GM23338 (cell line): ENCODE results near the gene SLC23A3.
"Not testable (repeated sequence)": the region's sequence is repeated elsewhere in the genome, so short reads cannot be mapped to it uniquely, and the experiment has no call there.

Source experiments
- CREB1 ChIP-seq: fragments of 250-450 bp; sonication (Bioruptor Pico); IDR thresholded peaks from 2 replicates; pipeline ENCODE4 v1.5.0; 2020; ENCODE audit warnings: low read depth, mild to moderate bottlenecking, moderate library complexity
- EZH2 ChIP-seq: fragments of 200-600 bp; sonication (generic); IDR thresholded peaks from one replicate; pipeline ENCODE4 v1.8.0; 2017; ENCODE audit warnings: antibody characterized with exemption, mild to moderate bottlenecking, low read depth; ENCODE audit not compliant: unreplicated experiment
- EZH2phosphoT487 ChIP-seq: fragments of 200-600 bp; sonication (generic); IDR thresholded peaks from one replicate; pipeline ENCODE4 v1.8.1; 2018; ENCODE audit warnings: antibody characterized with exemption; ENCODE audit not compliant: unreplicated experiment
- JUNB ChIP-seq: IDR thresholded peaks from one replicate; pipeline ENCODE4 v1.6.1; 2016; ENCODE audit warnings: antibody characterized with exemption; ENCODE audit not compliant: unreplicated experiment
- POLR2AphosphoS5 ChIP-seq: IDR thresholded peaks from 2 replicates; pipeline ENCODE4 v1.6.1; 2016; ENCODE audit warnings: antibody characterized with exemption, low read depth
- ZNF114 ChIP-seq: fragments of 250-450 bp; sonication (Bioruptor Pico); IDR thresholded peaks from 2 replicates; pipeline ENCODE4 v1.5.0; 2020; ENCODE audit warnings: mild to moderate bottlenecking, moderate library complexity
- ZNF331 ChIP-seq: fragments of 250-450 bp; sonication (Bioruptor Pico); IDR thresholded peaks from 2 replicates; pipeline ENCODE4 v1.5.0; 2020; ENCODE audit warnings: low read depth, mild to moderate bottlenecking, moderate library complexity
- TF ChIP-seq, protein P1 (sequence below), 2 experiments: fragments of 200-600 bp in 1 of 2; sonication (generic) in 1 of 2; conservative IDR thresholded peaks; 2 replicates each; pipeline versions ENCODE4 v1.5.1 to v1.6.1; 2016 to 2017; ENCODE audit warnings: antibody characterized with exemption in 2 of 2, low read depth in 2 of 2, mild to moderate bottlenecking in 2 of 2, moderate library complexity in 1 of 2
- TF ChIP-seq, protein P2 (sequence below): IDR thresholded peaks from one replicate; pipeline ENCODE4 v1.6.1; 2018; ENCODE audit warnings: antibody characterized with exemption; ENCODE audit not compliant: unreplicated experiment
- TF ChIP-seq, protein P3 (sequence below): fragments of 250-450 bp; sonication (Bioruptor Pico); IDR thresholded peaks from 2 replicates; pipeline ENCODE4 v1.5.0; 2020; ENCODE audit warnings: mild to moderate bottlenecking, moderate library complexity

DNA sequence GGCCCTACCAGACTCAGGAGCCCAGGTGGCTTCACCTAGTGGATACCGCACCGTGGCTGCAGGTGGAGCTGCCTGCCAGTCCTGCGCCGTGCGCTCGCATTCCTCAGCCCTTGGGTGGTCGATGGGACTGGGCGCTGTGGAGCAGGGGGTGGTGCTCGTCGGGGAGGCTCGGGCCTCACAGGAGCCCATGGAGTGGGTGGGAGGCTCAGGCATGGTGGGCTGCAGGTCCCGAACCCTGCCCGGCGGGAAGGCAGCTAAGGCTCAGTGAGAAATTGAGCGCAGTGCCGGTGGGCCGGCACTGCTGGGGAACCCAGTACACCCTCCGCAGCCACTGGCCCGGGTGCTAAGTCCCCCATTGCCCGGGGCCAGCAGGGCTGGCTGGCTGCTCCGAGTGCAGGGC, 31.5 kb upstream of the SLC23A3 start:
- TF ChIP-seq, protein P1, sequence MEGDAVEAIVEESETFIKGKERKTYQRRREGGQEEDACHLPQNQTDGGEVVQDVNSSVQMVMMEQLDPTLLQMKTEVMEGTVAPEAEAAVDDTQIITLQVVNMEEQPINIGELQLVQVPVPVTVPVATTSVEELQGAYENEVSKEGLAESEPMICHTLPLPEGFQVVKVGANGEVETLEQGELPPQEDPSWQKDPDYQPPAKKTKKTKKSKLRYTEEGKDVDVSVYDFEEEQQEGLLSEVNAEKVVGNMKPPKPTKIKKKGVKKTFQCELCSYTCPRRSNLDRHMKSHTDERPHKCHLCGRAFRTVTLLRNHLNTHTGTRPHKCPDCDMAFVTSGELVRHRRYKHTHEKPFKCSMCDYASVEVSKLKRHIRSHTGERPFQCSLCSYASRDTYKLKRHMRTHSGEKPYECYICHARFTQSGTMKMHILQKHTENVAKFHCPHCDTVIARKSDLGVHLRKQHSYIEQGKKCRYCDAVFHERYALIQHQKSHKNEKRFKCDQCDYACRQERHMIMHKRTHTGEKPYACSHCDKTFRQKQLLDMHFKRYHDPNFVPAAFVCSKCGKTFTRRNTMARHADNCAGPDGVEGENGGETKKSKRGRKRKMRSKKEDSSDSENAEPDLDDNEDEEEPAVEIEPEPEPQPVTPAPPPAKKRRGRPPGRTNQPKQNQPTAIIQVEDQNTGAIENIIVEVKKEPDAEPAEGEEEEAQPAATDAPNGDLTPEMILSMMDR (conservative IDR thresholded peaks at IDR 0.05; ENCODE audit: low read depth in 2 of 2) = 0 out of 4 replicates have a peak, but pooled peaks of 1 of the 2 experiments have one; percentile 8
- not testable (repeated sequence) for TF ChIP-seq EZH2; POLR2AphosphoS5; CREB1 (CRISPR knock-in tag); ZNF114 (CRISPR knock-in tag); EZH2phosphoT487; JUNB; ZNF331 (CRISPR knock-in tag)
- TF ChIP-seq, protein P2, sequence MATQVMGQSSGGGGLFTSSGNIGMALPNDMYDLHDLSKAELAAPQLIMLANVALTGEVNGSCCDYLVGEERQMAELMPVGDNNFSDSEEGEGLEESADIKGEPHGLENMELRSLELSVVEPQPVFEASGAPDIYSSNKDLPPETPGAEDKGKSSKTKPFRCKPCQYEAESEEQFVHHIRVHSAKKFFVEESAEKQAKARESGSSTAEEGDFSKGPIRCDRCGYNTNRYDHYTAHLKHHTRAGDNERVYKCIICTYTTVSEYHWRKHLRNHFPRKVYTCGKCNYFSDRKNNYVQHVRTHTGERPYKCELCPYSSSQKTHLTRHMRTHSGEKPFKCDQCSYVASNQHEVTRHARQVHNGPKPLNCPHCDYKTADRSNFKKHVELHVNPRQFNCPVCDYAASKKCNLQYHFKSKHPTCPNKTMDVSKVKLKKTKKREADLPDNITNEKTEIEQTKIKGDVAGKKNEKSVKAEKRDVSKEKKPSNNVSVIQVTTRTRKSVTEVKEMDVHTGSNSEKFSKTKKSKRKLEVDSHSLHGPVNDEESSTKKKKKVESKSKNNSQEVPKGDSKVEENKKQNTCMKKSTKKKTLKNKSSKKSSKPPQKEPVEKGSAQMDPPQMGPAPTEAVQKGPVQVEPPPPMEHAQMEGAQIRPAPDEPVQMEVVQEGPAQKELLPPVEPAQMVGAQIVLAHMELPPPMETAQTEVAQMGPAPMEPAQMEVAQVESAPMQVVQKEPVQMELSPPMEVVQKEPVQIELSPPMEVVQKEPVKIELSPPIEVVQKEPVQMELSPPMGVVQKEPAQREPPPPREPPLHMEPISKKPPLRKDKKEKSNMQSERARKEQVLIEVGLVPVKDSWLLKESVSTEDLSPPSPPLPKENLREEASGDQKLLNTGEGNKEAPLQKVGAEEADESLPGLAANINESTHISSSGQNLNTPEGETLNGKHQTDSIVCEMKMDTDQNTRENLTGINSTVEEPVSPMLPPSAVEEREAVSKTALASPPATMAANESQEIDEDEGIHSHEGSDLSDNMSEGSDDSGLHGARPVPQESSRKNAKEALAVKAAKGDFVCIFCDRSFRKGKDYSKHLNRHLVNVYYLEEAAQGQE = not testable (repeated sequence)
- TF ChIP-seq, protein P3, sequence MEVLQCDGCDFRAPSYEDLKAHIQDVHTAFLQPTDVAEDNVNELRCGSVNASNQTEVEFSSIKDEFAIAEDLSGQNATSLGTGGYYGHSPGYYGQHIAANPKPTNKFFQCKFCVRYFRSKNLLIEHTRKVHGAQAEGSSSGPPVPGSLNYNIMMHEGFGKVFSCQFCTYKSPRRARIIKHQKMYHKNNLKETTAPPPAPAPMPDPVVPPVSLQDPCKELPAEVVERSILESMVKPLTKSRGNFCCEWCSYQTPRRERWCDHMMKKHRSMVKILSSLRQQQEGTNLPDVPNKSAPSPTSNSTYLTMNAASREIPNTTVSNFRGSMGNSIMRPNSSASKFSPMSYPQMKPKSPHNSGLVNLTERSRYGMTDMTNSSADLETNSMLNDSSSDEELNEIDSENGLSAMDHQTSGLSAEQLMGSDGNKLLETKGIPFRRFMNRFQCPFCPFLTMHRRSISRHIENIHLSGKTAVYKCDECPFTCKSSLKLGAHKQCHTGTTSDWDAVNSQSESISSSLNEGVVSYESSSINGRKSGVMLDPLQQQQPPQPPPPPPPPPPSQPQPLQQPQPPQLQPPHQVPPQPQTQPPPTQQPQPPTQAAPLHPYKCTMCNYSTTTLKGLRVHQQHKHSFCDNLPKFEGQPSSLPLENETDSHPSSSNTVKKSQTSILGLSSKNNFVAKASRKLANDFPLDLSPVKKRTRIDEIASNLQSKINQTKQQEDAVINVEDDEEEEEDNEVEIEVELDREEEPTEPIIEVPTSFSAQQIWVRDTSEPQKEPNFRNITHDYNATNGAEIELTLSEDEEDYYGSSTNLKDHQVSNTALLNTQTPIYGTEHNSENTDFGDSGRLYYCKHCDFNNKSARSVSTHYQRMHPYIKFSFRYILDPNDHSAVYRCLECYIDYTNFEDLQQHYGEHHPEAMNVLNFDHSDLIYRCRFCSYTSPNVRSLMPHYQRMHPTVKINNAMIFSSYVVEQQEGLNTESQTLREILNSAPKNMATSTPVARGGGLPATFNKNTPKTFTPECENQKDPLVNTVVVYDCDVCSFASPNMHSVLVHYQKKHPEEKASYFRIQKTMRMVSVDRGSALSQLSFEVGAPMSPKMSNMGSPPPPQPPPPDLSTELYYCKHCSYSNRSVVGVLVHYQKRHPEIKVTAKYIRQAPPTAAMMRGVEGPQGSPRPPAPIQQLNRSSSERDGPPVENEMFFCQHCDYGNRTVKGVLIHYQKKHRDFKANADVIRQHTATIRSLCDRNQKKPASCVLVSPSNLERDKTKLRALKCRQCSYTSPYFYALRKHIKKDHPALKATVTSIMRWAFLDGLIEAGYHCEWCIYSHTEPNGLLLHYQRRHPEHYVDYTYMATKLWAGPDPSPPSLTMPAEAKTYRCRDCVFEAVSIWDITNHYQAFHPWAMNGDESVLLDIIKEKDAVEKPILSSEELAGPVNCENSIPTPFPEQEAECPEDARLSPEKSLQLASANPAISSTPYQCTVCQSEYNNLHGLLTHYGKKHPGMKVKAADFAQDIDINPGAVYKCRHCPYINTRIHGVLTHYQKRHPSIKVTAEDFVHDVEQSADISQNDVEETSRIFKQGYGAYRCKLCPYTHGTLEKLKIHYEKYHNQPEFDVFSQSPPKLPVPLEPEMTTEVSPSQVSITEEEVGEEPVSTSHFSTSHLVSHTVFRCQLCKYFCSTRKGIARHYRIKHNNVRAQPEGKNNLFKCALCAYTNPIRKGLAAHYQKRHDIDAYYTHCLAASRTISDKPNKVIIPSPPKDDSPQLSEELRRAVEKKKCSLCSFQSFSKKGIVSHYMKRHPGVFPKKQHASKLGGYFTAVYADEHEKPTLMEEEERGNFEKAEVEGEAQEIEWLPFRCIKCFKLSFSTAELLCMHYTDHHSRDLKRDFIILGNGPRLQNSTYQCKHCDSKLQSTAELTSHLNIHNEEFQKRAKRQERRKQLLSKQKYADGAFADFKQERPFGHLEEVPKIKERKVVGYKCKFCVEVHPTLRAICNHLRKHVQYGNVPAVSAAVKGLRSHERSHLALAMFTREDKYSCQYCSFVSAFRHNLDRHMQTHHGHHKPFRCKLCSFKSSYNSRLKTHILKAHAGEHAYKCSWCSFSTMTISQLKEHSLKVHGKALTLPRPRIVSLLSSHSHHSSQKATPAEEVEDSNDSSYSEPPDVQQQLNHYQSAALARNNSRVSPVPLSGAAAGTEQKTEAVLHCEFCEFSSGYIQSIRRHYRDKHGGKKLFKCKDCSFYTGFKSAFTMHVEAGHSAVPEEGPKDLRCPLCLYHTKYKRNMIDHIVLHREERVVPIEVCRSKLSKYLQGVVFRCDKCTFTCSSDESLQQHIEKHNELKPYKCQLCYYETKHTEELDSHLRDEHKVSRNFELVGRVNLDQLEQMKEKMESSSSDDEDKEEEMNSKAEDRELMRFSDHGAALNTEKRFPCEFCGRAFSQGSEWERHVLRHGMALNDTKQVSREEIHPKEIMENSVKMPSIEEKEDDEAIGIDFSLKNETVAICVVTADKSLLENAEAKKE = not testable (repeated sequence)
